UCSD-AML1 (cell line): ENCODE results near the gene BRD1.
A peak's percentile ranks its signal among the peaks of the same experiment; 100 is the strongest.

Experiments used
- DNase-seq: peaks from one replicate; lab custom pipeline; 2025; ENCODE audit not compliant: unreplicated experiment; lab: John Stamatoyannopoulos, UW

BRD1 gene

DNA sequence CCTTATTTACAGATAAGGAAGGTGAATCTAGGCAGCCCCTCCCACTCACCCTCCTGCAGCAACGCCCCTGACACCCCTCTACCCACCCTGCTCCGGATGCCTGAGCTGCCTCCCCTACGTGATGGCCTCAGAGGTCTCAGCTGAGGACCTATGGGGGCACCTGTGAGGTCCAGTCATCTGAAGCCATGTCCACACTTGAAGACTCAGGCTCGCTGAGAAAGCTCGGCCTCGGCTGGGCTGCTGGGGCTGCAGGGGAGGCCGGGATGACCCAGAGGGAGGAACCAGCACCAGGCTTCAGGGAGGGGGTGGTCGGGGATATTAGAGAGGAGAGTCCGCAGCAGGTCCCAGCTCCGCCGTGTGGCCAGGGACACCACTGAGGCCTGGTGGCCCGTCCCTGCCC is 92.8 kb downstream of the BRD1 start:
- no peak for DNase-seq

DNA sequence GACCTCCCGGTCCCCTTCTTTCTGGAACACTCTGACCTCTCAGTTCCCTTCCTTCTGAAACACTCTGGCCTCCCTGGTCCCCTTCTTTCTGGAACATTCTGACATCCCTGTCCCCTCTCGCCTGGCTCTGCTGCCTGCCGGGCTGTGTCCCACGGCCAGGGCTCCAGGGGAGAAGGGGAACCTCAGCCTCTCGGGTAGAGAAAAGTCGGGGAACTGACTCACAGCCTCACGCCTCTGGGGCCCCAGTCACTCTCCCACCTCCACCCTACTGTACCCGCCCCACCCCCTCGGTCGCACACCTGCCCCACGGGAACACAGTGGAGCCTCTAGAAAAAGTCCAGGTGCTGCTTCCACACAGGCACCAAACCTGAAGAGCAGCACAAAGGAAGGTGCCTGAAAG is 93.3 kb downstream of the BRD1 start:
- DNase-seq = no peak

DNA sequence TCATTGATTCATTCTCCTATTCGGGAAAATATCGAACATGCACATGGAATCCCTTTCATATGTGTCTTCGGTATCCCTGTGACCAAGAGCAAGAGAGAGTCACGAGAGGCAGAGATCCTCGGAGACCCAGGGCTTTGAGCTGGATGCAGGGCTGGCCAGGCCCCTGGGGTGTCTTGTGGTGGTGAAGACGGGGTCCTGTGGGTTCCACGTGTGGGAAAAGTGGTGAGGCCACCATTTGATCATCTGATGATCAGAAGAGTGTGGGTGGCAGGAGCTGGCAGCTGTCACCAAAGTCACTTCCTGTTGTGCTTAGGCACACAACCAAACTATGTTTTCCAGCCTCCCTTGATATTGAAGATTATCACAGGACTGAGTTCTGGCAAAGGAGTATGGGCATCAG is 94.0 kb downstream of the BRD1 start:
- no peak for DNase-seq

DNA sequence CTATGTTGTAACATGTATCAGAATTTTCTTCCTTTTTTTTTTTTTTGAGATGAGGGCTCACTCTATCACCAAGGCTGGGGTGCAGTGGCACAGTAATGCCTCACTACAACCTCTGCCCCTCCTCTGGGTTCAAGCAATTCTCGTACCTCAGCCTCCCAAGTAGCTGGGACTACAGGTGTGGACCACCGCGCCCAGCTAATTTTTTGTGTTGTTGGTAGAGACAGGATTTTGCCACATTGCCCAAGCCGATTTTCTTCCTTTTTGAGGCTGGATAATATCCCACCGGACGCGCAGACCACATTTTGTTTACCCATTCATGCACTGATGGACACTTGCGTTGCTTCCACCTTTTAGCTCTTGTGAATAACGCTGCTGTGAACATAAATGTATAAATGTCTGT is 97.0 kb downstream of the BRD1 start:
- DNase-seq = no peak

DNA sequence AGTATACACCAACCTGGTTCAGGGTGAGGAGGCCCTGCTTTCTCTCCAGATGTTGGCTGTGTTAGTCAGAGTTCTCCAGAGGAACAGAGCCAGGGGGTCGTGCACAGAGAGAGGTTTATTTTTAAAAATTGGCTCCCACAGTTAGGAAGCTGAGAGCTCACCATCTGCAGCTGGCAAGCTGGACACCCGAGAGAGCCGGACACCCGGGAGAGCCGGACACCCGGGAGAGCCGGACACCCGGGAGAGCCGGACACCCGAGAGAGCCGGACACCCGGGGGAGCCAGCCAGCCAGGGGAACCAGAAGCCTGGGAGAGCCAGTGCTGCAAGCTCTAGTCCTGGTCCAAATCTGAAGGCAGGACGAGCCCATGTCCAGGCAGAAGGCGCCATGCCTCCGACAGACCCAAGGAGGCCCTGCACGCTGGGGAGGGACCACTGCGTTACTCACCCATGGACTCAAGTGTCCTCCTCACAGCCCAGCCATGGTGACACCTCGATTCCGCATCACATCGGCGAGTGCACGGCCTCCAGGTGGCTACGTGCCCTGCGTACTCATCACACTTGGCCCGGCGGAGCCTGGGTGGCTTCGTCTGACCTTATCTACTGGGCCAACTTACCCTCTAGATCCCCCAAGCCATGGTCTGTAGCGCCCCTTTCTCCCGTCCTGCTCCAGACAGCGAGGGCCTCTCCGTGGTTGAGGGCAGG is 99.0 kb downstream of the BRD1 start:
- DNase-seq = no peak

DNA sequence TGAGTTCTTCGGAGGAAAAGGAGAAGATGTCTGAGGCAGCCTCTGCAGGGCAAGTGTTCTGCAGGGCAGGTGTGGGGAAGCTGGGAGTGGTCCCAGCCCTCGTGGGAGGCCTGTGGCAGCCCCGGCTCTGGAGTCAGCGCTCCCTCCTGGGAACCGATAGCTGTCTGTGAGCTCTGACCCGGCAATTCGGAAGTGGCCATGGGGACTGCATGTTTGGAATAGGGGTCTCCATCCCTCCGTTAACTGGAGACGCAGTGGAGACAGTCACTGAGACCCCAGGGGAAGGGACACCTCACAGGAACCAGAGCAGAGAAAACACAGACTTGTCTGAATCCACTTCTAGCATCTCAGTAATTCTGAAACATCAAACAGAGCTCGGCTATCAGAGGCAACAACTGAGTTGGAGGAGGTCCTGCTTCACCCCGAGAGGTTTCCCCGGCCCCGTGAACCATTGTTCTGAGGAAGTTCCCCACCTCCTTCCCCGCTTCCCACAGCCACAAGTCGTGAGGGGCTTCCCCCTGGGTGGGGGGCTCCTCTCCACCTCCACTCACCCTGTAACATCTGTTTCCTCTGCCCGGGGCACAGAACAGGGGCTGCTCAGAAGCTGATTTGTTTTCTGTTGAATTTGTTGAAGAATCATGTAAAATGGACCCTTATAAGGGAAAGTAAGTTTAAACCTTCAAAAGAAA is 99.6 kb downstream of the BRD1 start:
- DNase-seq = no peak

DNA sequence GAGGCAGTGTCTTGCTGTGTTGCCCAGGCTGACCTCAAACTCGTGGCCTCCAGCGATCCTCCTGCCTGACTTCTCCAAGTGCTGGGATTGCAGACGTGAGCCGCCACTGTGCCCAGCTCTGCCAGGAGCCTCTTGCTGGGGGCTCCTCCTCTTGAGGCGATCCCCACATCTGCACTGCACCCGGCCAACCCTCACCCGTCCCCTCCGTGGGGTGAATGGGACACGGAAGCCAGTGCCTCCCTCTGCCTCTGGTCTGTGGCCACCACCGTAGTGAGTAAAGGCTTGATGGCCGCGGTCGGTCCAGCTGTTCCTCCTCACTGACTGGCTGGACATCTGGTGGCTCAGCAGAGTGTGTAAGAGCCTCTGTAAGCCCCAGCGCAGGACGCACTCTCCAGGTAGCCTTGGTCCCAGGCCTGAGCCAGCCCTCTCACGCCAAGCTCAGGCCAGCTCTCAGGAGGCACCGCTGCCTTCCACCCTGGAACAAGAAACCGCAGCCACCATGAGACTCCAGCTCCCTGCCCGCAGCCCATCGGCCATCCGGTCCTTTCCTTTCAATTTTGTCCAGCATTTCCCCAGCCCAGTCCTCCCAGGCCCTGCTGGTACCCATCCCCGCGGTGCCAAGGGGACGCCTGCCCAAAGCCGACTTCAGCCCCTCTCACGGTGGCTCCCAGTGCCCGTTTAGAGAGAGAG is 100.3 kb downstream of the BRD1 start:
- DNase-seq = no peak

DNA sequence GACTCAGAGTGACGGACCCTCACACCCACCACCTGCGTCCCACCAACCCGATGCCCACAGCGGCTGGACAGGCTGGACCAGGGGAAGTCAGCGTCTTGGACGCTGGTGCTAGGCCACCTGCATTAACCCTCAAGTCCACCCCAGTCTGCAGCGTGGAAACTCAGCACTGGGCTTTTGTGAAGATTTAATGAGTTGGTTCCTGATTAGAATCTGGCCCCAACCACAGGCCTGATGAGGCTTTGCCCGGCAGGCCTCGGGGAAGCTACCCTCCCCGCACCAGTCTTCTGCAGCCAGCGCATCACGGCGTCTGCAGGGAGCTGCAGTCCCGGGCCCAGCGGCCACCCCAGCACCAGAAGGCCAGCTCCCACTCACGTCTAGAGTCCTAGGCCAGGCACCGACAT is 101.0 kb downstream of the BRD1 start:
- no peak for DNase-seq

DNA sequence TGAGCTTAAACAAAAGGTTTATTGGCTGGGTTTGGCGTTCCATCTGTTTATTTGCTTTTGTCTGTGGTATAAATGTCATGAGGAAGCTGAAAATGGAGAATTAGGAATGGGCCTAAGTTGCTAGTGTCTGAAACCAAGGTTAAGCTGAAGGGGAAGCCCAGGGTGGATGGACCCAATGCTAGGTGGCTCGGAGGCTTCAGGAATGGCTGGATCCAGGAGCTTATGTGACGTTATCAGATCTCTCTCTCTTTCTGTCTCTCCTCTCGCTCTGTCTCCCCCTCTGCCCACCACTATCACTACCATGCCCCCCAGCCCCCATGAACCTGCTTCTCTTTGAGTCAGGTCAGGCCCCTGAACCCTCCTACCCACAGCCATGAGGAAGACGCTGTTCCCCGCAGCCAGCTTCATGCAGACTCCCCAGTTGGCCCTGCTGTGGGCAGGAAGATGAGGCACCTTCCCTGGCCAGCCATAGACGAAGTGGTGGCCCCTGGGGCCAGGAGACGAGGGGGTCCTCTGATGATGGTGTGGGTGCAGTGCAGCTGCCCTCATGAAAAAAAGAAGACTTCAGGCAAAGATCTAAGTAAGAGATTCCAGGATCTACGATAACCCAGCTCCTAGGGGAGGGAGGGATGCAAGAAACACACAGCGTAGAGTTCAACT is 101.5 kb downstream of the BRD1 start:
- no peak for DNase-seq

DNA sequence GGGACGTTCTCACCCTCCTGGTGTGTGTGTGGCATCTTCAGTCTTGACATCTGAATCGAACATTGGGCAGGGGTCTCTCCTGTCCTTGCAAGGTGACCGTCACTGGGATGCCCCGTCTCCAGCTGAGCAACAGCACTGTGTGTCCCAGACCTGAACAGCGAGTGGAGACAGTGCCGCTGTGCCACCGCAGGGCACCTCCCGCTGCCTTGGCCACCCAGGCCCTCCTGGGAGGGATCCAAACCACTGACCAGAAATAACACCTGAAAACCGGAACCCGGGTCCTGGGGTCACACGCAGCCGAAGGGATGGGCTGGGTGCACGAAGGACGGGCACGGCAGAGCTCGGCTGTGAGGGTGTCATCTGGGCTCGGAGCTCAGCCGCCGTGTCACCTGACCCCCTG is 102.2 kb downstream of the BRD1 start:
- no peak for DNase-seq

DNA sequence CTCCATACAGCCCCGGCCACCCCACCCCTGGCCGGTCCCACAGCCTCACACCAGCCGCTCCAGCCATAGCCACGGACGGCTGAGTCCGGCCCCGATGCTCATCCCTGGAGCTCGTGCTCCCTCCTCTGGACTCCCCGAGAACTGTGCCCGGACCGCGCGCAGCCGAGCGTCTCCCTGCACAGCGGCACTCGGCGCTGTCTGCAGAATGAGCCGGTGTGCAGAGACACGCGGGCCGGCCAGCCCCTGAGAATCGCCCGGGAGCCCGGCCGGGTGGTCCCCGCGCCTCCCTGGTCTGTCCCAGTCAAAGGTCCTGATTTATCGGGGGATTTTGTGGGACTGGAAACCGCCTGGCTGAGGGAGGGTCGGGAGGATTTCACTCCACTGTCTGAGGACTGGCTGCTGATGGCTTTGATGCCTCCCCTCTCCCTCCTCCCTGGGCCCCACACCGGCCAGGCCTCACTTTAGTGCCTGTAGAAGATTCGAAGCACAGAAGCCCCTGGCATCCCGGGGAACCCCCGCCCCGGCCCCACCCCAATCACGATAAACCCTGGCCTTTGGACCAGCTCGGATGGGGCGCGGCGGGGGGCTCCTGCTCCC is 102.7 kb downstream of the BRD1 start:
- peak; percentile 82 for DNase-seq

DNA sequence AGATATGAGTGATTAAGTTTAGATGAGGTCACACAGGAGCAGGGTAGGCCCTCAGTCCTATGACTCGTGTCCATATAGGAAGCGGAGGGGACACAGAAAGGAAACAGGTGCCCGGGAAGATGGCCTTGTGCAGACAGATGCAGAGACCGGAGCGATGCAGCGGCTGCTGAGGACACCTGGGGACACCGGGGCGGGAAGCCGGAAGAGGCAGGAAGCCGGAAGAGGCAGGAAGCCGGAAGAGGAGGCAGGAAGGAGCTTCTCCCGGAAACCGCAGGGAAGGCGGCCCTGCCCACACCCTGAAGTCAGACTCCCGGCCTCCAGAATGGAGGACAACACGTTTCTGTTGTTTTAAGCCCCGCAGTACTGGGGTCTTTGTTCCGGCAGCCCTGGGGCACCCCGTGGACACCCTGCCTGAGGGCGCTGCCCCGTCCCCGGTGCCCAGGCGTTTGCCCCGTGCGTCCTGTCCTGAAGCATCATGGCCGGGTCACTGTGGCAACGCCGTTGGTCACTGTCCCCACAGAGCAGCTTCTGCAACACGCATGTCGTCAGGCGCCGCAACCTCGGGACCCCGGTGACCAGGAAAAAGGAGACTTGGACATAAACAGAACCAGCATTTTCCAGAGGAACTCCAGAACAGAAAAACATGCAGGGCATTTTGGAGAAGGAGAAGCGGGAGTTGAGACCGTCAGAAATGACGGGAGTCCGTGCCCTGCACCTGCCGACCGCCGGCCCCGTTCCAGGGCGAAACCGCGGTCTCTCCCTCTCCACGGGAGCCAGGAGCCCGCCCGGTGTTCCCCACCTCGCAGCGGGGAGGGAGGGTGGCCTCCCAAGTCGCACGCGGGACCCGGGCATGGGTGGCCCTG is 103.4 kb downstream of the BRD1 start:
- DNase-seq = peak; percentile 54

DNA sequence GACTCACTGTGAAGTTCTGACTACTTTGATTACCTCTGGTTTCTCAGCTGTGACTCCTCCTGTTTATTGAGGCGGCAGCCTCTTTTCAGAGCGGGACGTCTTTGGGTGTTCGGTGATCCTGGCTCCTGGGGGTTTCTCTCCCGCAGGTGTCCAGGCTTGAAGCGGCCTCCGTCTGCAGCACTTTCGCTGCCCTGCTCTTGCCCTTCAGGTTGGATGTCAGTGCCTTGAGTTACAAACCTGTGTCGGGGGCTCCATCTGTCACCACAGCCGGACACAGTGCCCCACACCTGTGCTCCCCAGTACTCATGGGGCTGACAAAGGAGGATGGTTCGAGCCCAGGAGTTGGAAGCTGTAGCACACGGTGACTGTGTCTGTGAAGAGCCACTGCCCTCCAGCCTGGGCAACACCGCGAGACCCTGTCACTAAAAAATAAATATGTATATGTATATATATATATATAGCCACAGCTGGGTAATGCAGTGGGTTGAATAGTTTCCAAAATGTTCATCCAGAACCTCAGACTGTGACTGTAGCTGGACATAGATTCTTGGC is 104.1 kb downstream of the BRD1 start:
- DNase-seq = no peak
